IMR-90 (cell line): Measurements from ENCODE around the gene TRIP11.

Experiments used
- POLR2A ChIP-seq: IDR thresholded peaks from 2 replicates; pipeline ENCODE4 v1.6.1; 2012; ENCODE audit warnings: mild to moderate bottlenecking, low read depth, low read length
- TF ChIP-seq, protein P1 (sequence below): conservative IDR thresholded peaks from 2 replicates; pipeline ENCODE4 v1.5.1; 2012; ENCODE audit warnings: mild to moderate bottlenecking, low read depth, low read length, improper control_type of control experiment

GRCh38 chr14:91971188-91971778 is 68.6 kb downstream of the TRIP11 start:
- TF ChIP-seq POLR2A: no peak
- TF ChIP-seq, protein P1, sequence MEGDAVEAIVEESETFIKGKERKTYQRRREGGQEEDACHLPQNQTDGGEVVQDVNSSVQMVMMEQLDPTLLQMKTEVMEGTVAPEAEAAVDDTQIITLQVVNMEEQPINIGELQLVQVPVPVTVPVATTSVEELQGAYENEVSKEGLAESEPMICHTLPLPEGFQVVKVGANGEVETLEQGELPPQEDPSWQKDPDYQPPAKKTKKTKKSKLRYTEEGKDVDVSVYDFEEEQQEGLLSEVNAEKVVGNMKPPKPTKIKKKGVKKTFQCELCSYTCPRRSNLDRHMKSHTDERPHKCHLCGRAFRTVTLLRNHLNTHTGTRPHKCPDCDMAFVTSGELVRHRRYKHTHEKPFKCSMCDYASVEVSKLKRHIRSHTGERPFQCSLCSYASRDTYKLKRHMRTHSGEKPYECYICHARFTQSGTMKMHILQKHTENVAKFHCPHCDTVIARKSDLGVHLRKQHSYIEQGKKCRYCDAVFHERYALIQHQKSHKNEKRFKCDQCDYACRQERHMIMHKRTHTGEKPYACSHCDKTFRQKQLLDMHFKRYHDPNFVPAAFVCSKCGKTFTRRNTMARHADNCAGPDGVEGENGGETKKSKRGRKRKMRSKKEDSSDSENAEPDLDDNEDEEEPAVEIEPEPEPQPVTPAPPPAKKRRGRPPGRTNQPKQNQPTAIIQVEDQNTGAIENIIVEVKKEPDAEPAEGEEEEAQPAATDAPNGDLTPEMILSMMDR: no peak
